RWPE2 (cell line): Measurements from ENCODE around the gene CCDC192.
A peak's percentile ranks its signal among the peaks of the same experiment; 100 is the strongest.

Experiments
- ATAC-seq: fragments of 200-7000 bp; cut with Tn5 transposase; 3 replicates; pipeline ENCODE4 v1.9.1; 2021; ENCODE audit warnings: low read depth
- DNase-seq: peaks from one replicate; pipeline ENCODE4 v3.0.0-alpha.2; 2020; ENCODE audit warnings: low spot score
- H3K27ac ChIP-seq: fragments of 450-650 bp; 2 replicates; pipeline ENCODE4 v1.5.1; 2017; ENCODE audit warnings: mild to moderate bottlenecking; ENCODE audit not compliant: poor library complexity, severe bottlenecking
- H3K27me3 ChIP-seq: fragments of 250-450 bp; sonication (Bioruptor Pico); 2 replicates; pipeline ENCODE4 v1.5.1; 2021; ENCODE audit warnings: mild to moderate bottlenecking, moderate library complexity; ENCODE audit not compliant: insufficient read depth, poor library complexity, severe bottlenecking
- H3K36me3 ChIP-seq: fragments of 250-450 bp; sonication (Bioruptor Pico); 2 replicates; pipeline ENCODE4 v1.5.1; 2020; ENCODE audit warnings: low read depth, mild to moderate bottlenecking, moderate library complexity
- H3K4me1 ChIP-seq: fragments of 250-450 bp; sonication (Bioruptor Pico); 2 replicates; pipeline ENCODE4 v1.5.1; 2021; ENCODE audit warnings: mild to moderate bottlenecking, moderate library complexity; ENCODE audit not compliant: insufficient read depth, poor library complexity, severe bottlenecking
- H3K4me3 ChIP-seq: fragments of 250-450 bp; sonication (Bioruptor Pico); 2 replicates; pipeline ENCODE4 v1.5.1; 2021; ENCODE audit warnings: mild to moderate bottlenecking, moderate library complexity; ENCODE audit not compliant: severe bottlenecking
- H3K9me3 ChIP-seq: fragments of 250-450 bp; sonication (Bioruptor Pico); 2 replicates; pipeline ENCODE4 v1.5.1; 2021; ENCODE audit warnings: mild to moderate bottlenecking, moderate library complexity; ENCODE audit not compliant: severe bottlenecking
- CTCF ChIP-seq: fragments of 450-650 bp; IDR thresholded peaks from one replicate; pipeline ENCODE4 v1.5.1; 2017; ENCODE audit warnings: mild to moderate bottlenecking, moderate library complexity; ENCODE audit not compliant: poor library complexity, severe bottlenecking

The CCDC192 gene

GRCh38 chr5:127867022-127867783 is 164.0 kb downstream of the CCDC192 start:
- no peak for ATAC-seq
- no peak for TF ChIP-seq CTCF
- DNase-seq, result no peak
- H3K36me3 ChIP-seq, result no peaks in the 10 kb centered on the region
- H3K27ac ChIP-seq, result no peak overlapping the region
- no peak overlapping the region for H3K4me3 ChIP-seq
- H3K9me3 ChIP-seq, result no peaks in the 10 kb centered on the region
- no peaks in the 10 kb centered on the region for H3K27me3 ChIP-seq
- peaks cover 9% of the 10 kb centered on the region for H3K4me1 ChIP-seq

GRCh38 chr5:127870914-127871313 is 167.7 kb downstream of the CCDC192 start:
- H3K4me3 ChIP-seq, result no peak overlapping the region
- H3K27ac ChIP-seq, result no peak overlapping the region
- H3K27me3 ChIP-seq, result no peaks in the 10 kb centered on the region
- ATAC-seq, result no peak
- H3K36me3 ChIP-seq, result no peaks in the 10 kb centered on the region
- no peak for TF ChIP-seq CTCF
- peaks cover 10% of the 10 kb centered on the region for H3K4me1 ChIP-seq
- no peak for DNase-seq
- no peaks in the 10 kb centered on the region for H3K9me3 ChIP-seq

- Histone ChIP-seq H3K36me3 (no peaks in the 10 kb centered on the region), H3K27ac (no peak overlapping the region), H3K27me3 (no peaks in the 10 kb centered on the region), H3K9me3 (no peaks in the 10 kb centered on the region), H3K4me1 (peaks cover 10% of the 10 kb centered on the region), H3K4me3 (no peak overlapping the region)
- ATAC-seq (peak; percentile 51), DNase-seq (no peak)
- TF ChIP-seq CTCF, result no peak
Observed at GRCh38 chr5:127871503-127872153, 168.4 kb downstream of the CCDC192 start.

- ATAC-seq, result no peak
- Histone ChIP-seq H3K4me3 (no peak overlapping the region), H3K27ac (no peak overlapping the region), H3K36me3 (no peaks in the 10 kb centered on the region), H3K9me3 (no peaks in the 10 kb centered on the region), H3K4me1 (peaks cover 10% of the 10 kb centered on the region), H3K27me3 (no peaks in the 10 kb centered on the region)
- no peak for DNase-seq
- TF ChIP-seq CTCF, result no peak
Observed at GRCh38 chr5:127872494-127872893, 169.3 kb downstream of the CCDC192 start.
